ENCODE results near the gene MSH3. TPM values are rescaled to one million over a fixed set of nuclear protein-coding genes. Genes with fewer than 3 reads are reported as not detected.

MSH3 gene
- total RNA-seq, 2 donors from 2014 or later: 6.8 to 9.9 TPM

GRCh38 chr5:80920333-80920732 lies 265.9 kb downstream of the MSH3 start:
- TF ChIP-seq, protein P1, sequence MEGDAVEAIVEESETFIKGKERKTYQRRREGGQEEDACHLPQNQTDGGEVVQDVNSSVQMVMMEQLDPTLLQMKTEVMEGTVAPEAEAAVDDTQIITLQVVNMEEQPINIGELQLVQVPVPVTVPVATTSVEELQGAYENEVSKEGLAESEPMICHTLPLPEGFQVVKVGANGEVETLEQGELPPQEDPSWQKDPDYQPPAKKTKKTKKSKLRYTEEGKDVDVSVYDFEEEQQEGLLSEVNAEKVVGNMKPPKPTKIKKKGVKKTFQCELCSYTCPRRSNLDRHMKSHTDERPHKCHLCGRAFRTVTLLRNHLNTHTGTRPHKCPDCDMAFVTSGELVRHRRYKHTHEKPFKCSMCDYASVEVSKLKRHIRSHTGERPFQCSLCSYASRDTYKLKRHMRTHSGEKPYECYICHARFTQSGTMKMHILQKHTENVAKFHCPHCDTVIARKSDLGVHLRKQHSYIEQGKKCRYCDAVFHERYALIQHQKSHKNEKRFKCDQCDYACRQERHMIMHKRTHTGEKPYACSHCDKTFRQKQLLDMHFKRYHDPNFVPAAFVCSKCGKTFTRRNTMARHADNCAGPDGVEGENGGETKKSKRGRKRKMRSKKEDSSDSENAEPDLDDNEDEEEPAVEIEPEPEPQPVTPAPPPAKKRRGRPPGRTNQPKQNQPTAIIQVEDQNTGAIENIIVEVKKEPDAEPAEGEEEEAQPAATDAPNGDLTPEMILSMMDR (IDR thresholded peaks at IDR 0.05): no peak
- H3K4me1 ChIP-seq: no peaks in the 10 kb centered on the region
- H3K36me3 ChIP-seq: no peaks in the 10 kb centered on the region
- no peak for DNase-seq (ENCODE audit: low spot score)
- no peaks in the 10 kb centered on the region for H3K27me3 ChIP-seq
- H3K9me3 ChIP-seq: no peaks in the 10 kb centered on the region
- H3K4me3 ChIP-seq: no peak overlapping the region
- H3K27ac ChIP-seq: no peak overlapping the region

DNA sequence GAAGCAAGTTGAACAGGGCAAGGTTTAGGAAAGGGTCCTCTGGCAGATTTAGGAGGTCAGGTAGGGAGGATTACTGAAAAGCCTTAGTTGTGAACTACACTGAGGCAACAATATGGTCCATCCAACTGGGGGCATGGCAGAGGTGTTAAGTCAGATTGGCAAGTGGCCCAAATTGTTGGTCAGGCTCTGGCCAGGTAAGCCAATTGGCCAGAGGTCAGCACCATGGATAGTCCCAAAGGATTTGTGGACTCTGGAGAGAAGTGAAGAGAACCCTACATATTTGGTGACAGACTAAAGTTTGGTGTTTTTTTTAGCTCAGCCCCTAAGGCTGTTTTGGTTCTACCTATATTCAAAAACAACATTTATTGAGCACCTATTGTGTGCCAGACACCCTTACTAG lies 266.6 kb downstream of the MSH3 start:
- no peaks in the 10 kb centered on the region for H3K27me3 ChIP-seq
- H3K4me1 ChIP-seq: no peaks in the 10 kb centered on the region
- no peaks in the 10 kb centered on the region for H3K9me3 ChIP-seq
- no peak overlapping the region for H3K4me3 ChIP-seq
- TF ChIP-seq, protein P1 (IDR thresholded peaks at IDR 0.05): no peak
- no peaks in the 10 kb centered on the region for H3K36me3 ChIP-seq
- DNase-seq (ENCODE audit: low spot score): no peak
- no peak overlapping the region for H3K27ac ChIP-seq

- TF ChIP-seq, protein P1 (IDR thresholded peaks at IDR 0.05): no peak
Observed at GRCh38 chr5:80925931-80926330, 271.5 kb downstream of the MSH3 start.

More at GRCh38 chr5:80925931-80926330, 271.5 kb downstream of the MSH3 start:
- no peaks in the 10 kb centered on the region for H3K4me1 ChIP-seq
- H3K36me3 ChIP-seq: no peaks in the 10 kb centered on the region
- DNase-seq (ENCODE audit: low spot score): no peak
- H3K4me3 ChIP-seq: no peak overlapping the region
- H3K27ac ChIP-seq: no peak overlapping the region
- no peaks in the 10 kb centered on the region for H3K27me3 ChIP-seq
- H3K9me3 ChIP-seq: no peaks in the 10 kb centered on the region

Other genes starting within 250 kb of the MSH3 start
- gene ZFYVE16, start 246.6 kb upstream of the MSH3 start, total RNA-seq: 10 to 100 TPM; 27.8 to 34.5 TPM
- gene FAM151B, start 166.6 kb upstream of the MSH3 start, total RNA-seq: 1 to 10 TPM; 1.8 to 1.9 TPM
- gene ANKRD34B, start 84.4 kb upstream of the MSH3 start, total RNA-seq: not detected
- gene DHFR, start 331 bp downstream of the MSH3 start, total RNA-seq: 1 to 10 TPM; 3.9 to 4.8 TPM

Data from right atrium auricular region (tissue), 2 donors.